Measurements from ENCODE around the gene ASH1L. TPM values are rescaled to one million over a fixed set of nuclear protein-coding genes. Genes with fewer than 3 reads are reported as not detected.

ASH1L gene
- total RNA-seq, 1 experiment from 2014 or later, result 36.0 TPM

DNA sequence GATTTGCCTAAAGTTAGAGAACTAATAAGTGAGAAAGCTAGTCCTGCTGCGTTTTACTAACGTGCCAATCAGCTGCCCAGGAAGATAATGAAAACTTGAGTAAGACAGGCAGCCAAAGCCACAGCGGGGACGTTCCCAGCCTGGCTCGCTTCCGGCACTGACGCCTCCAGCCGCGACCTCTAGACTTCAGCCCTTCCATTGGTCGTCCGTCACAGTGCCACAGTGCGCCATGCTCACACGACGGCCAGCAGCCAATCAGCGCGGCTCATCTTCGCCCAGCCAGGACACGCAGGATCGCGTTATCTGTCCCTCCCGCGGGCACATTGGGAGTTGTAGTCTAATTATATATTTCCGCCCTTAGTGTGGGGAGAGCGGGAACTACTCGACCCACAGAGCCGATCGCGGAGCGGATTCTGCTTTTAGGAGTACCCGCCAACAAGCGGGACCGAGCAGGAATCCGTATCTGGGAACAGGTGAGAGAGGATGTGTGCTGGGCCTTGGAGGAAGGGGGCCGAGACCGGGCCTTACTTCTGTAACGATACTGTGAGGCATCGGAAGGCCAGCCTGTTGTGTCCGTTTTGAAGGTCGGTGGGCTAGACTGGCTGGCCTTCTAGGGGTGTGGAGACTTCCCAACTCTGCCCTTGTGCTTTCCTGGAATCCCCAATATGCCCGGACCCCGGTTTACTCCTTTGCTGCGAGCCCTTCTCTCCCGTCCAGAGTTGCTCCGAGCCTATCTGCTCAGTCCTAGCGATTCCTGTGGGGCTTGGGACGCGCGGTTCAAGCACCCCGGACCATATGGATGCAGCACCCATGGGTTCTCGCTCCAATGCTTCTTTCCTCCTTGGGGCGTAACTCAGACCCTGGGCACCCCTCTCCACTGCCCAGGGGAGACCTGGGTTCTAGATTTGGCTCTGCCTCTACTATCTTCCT, 253.8 kb downstream of the ASH1L start, which contains the start of gene FDPS:
FDPS (plus strand) TSS at position 374 of the 930 bp plus-strand sequence. CDS start 924 bp downstream, outside the sequence.
- DNase-seq, result peak; percentile 97
- no peaks in the 10 kb centered on the region for H3K9me3 ChIP-seq (ENCODE audit: insufficient read depth, low read depth)
- H3K79me2 ChIP-seq (ENCODE audit: low read depth), result peaks cover 44% of the 10 kb centered on the region
- intact Hi-C loops (cut with micrococcal nuclease; ENCODE audit: unreplicated experiment), result loop anchor here (1.0 to 5.0 kb wide), 3 partner anchors 15 to 46 kb away; partner anchors contain the start of genes CLK2 and SCAMP3
- ChIA-PET CTCF (interaction anchor here (0.5 kb wide), 1 partner anchor 169 kb away, joined by 3 read pairs; no protein-coding TSS in a partner anchor), POLR2A (ENCODE audit: unreplicated experiment) (interaction anchor here (0.5 to 1.4 kb wide), 6 partner anchors 15 to 1037 kb away, joined by 3 to 24 read pairs (median 8); partner anchors contain the start of gene CLK2)
- peak within 1 kb of the TSS; percentile 91 for H3K4me2 ChIP-seq
- peaks cover 4% of the 10 kb centered on the region for H3K36me3 ChIP-seq (ENCODE audit: low read depth)
- H3K4me1 ChIP-seq (replicated peaks; ENCODE audit: insufficient read depth), result peaks cover 26% of the 10 kb centered on the region
- H3K4me3 ChIP-seq, result peak within 1 kb of the TSS; percentile 88
- peaks cover 16% of the 10 kb centered on the region for H3F3A ChIP-seq (ENCODE audit: insufficient read depth, low read depth)
- no peak for TF ChIP-seq EZH2 (IDR thresholded peaks at IDR 0.05; ENCODE audit: low read depth)
- TF ChIP-seq, protein P1, sequence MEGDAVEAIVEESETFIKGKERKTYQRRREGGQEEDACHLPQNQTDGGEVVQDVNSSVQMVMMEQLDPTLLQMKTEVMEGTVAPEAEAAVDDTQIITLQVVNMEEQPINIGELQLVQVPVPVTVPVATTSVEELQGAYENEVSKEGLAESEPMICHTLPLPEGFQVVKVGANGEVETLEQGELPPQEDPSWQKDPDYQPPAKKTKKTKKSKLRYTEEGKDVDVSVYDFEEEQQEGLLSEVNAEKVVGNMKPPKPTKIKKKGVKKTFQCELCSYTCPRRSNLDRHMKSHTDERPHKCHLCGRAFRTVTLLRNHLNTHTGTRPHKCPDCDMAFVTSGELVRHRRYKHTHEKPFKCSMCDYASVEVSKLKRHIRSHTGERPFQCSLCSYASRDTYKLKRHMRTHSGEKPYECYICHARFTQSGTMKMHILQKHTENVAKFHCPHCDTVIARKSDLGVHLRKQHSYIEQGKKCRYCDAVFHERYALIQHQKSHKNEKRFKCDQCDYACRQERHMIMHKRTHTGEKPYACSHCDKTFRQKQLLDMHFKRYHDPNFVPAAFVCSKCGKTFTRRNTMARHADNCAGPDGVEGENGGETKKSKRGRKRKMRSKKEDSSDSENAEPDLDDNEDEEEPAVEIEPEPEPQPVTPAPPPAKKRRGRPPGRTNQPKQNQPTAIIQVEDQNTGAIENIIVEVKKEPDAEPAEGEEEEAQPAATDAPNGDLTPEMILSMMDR (conservative IDR thresholded peaks at IDR 0.05), result no peak
- 0 out of 2 replicates have a peak, but pooled peaks cover 6% of the 10 kb centered on the region for H3K9me2 ChIP-seq (ENCODE audit: insufficient read depth)
- peak within 1 kb of the TSS; percentile 73 for H2AFZ ChIP-seq
- H3K27ac ChIP-seq, result peak within 1 kb of the TSS; percentile 91
- BruUV-seq (replicated peaks), result TSS peak; percentile 79
- H4K20me1 ChIP-seq (ENCODE audit: insufficient read depth), result peaks cover 16% of the 10 kb centered on the region; the same call in 1 of the 2 replicates
- H3K27me3 ChIP-seq (ENCODE audit: insufficient read depth, low read depth), result no peaks in the 10 kb centered on the region

DNA sequence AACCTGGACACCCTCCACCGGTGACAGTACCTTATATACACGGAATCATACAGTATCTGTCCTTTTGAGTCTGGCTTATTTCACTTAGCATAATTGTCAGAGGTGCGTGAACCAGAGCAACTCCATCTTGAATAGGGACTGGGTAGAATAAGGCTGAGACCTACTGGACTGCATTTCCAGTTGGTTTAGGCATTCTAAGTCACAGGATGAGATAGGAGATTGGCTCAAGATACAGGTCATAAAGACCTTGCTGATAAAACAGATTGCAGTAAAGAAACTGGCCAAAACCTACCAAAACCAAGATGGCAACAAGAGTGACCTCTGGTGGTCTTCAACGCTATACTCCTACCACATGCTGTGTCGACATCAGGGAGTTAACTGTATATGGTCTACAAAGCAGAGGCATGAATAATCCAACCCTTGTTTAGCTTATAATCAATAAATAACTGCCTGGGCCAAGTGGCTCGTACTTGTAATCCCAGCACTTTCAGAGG, 255.3 kb downstream of the ASH1L start:
- Histone ChIP-seq H3K36me3 (ENCODE audit: low read depth) (no peaks in the 10 kb centered on the region; the same call in 1 of the 2 replicates), H3K4me1 (replicated peaks; ENCODE audit: insufficient read depth) (peaks cover 26% of the 10 kb centered on the region), H3K4me3 (peak overlapping the region; percentile 88; the same call in 1 of the 2 replicates), H4K20me1 (ENCODE audit: insufficient read depth) (peaks cover 16% of the 10 kb centered on the region; the same call in 1 of the 2 replicates), H3K9me3 (ENCODE audit: insufficient read depth, low read depth) (no peaks in the 10 kb centered on the region), H3K9me2 (ENCODE audit: insufficient read depth) (0 out of 2 replicates have a peak, but pooled peaks cover 6% of the 10 kb centered on the region), H3K4me2 (peak overlapping the region; percentile 72), H2AFZ (no peak overlapping the region), H3K27me3 (ENCODE audit: insufficient read depth, low read depth) (no peaks in the 10 kb centered on the region), H3F3A (ENCODE audit: insufficient read depth, low read depth) (peaks cover 16% of the 10 kb centered on the region), H3K27ac (peak overlapping the region; percentile 91), H3K79me2 (ENCODE audit: low read depth) (peaks cover 35% of the 10 kb centered on the region)
- ChIA-PET CTCF (interaction anchor here (0.6 to 0.9 kb wide), 3 partner anchors 36 to 700 kb away, joined by 3 to 6 read pairs (median 4); no protein-coding TSS in a partner anchor), POLR2A (ENCODE audit: unreplicated experiment) (interaction anchor here (1.4 kb wide), 1 partner anchor 16 kb away, joined by 24 read pairs; no protein-coding TSS in a partner anchor)
- intact Hi-C loops (cut with micrococcal nuclease; ENCODE audit: unreplicated experiment), result loop anchor here (5.0 kb wide), 1 partner anchor 45 kb away; the partner anchor contains the start of gene SCAMP3
- DNase-seq, result no peak
- no peak for TF ChIP-seq EZH2 (IDR thresholded peaks at IDR 0.05; ENCODE audit: low read depth)
- TF ChIP-seq, protein P1 (conservative IDR thresholded peaks at IDR 0.05), result no peak
- no TSS peak for BruUV-seq (replicated peaks)

DNA sequence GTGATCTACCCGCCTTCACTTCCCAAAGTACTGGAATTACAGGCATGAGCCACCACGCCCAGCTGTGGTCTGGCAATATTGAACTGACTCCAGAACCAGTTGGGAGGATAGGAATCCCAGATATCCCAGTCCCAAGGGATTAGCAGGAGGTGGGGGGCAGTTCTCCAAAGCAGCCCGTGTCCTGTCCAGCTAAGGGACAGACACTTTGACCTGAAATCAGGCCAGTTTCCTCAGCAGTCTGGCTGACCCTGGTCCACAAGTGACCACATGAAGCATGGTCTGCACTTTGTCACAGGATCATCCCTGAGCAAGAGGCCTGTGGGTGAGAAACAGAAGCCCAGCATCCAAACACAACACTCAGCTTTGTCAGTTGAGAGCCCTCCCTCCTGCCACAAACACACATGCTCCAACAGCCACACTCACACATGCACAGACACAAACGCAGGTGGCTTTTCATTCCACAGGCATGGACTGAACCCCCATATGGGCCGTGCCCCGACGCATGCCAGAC, 256.7 kb downstream of the ASH1L start:
- Histone ChIP-seq H3K27ac (no peak overlapping the region), H4K20me1 (ENCODE audit: insufficient read depth) (peaks cover 11% of the 10 kb centered on the region; the same call in 1 of the 2 replicates), H3K79me2 (ENCODE audit: low read depth) (peaks cover 22% of the 10 kb centered on the region), H3K9me3 (ENCODE audit: insufficient read depth, low read depth) (no peaks in the 10 kb centered on the region), H3K4me1 (replicated peaks; ENCODE audit: insufficient read depth) (peaks cover 20% of the 10 kb centered on the region), H3K4me2 (no peak overlapping the region), H3K9me2 (ENCODE audit: insufficient read depth) (0 out of 2 replicates have a peak, but pooled peaks cover 6% of the 10 kb centered on the region), H2AFZ (no peak overlapping the region), H3K27me3 (ENCODE audit: insufficient read depth, low read depth) (no peaks in the 10 kb centered on the region), H3K36me3 (ENCODE audit: low read depth) (no peaks in the 10 kb centered on the region), H3K4me3 (no peak overlapping the region), H3F3A (ENCODE audit: insufficient read depth, low read depth) (peaks cover 16% of the 10 kb centered on the region)
- TF ChIP-seq EZH2 (IDR thresholded peaks at IDR 0.05; ENCODE audit: low read depth), result no peak
- TF ChIP-seq, protein P1 (conservative IDR thresholded peaks at IDR 0.05), result no peak
- no TSS peak for BruUV-seq (replicated peaks)
- DNase-seq, result no peak
- intact Hi-C loops (cut with micrococcal nuclease; ENCODE audit: unreplicated experiment), result loop anchor here (5.0 kb wide), 1 partner anchor 44 kb away; the partner anchor contains the start of gene SCAMP3
- CTCF ChIA-PET, result no interaction called here
- POLR2A ChIA-PET (ENCODE audit: unreplicated experiment), result no interaction called here

Measured in PC-9 (cell line).